ENCODE data around the gene EVPL.
A peak's percentile ranks its signal among the peaks of the same experiment; 100 is the strongest.

The EVPL gene

GRCh38 chr17:76019833-76020467 is 7.2 kb downstream of the EVPL start:
- Mint-ChIP-seq H3K36me3 (ENCODE audit: insufficient read depth) (no peaks in the 10 kb centered on the region), H3K4me3 (no peak overlapping the region), H3K4me1 (ENCODE audit: low read depth in 2 of 2) (no peaks in the 10 kb centered on the region), H3K9me3 (no peaks in the 10 kb centered on the region), H3K27me3 (no peaks in the 10 kb centered on the region), H3K27ac (peak overlapping the region in 1 of 2 donors; percentile 31)
- DNase-seq (no peak), ATAC-seq (replicated peaks) (no peak)

- no peak overlapping the region for H3K4me3 Mint-ChIP-seq
- H3K27ac Mint-ChIP-seq: peak overlapping the region in 1 of 2 donors; percentile 25
- no peak for ATAC-seq (replicated peaks)
- no peak for DNase-seq
- no peaks in the 10 kb centered on the region for H3K9me3 Mint-ChIP-seq
- peaks cover 6% of the 10 kb centered on the region in 2 donors for H3K4me1 Mint-ChIP-seq (ENCODE audit: low read depth in 2 of 2)
- no peaks in the 10 kb centered on the region for H3K36me3 Mint-ChIP-seq (ENCODE audit: insufficient read depth)
- no peaks in the 10 kb centered on the region for H3K27me3 Mint-ChIP-seq
Measured at GRCh38 chr17:76018801-76019200, 8.3 kb downstream of the EVPL start.

- Mint-ChIP-seq H3K4me1 (ENCODE audit: low read depth in 2 of 2) (peaks cover 6% of the 10 kb centered on the region in 2 donors), H3K27ac (peak overlapping the region in 1 of 2 donors; percentile 25), H3K9me3 (no peaks in the 10 kb centered on the region), H3K27me3 (no peaks in the 10 kb centered on the region), H3K4me3 (no peak overlapping the region), H3K36me3 (ENCODE audit: insufficient read depth) (no peaks in the 10 kb centered on the region)
- ATAC-seq (replicated peaks) (no peak), DNase-seq (no peak)
Measured at GRCh38 chr17:76018340-76018680, 8.8 kb downstream of the EVPL start.

GRCh38 chr17:76017481-76018339 is 9.4 kb downstream of the EVPL start:
- ATAC-seq (replicated peaks) (no peak), DNase-seq (no peak)
- no peaks in the 10 kb centered on the region for H3K9me3 Mint-ChIP-seq
- no peaks in the 10 kb centered on the region for H3K27me3 Mint-ChIP-seq
- H3K4me3 Mint-ChIP-seq: no peak overlapping the region
- peaks cover 6% of the 10 kb centered on the region in 2 donors for H3K4me1 Mint-ChIP-seq (ENCODE audit: low read depth in 2 of 2)
- H3K36me3 Mint-ChIP-seq (ENCODE audit: insufficient read depth): no peaks in the 10 kb centered on the region
- no peak overlapping the region for H3K27ac Mint-ChIP-seq

GRCh38 chr17:76014925-76015261 is 12.2 kb downstream of the EVPL start:
- Mint-ChIP-seq H3K4me3 (no peak overlapping the region), H3K4me1 (ENCODE audit: low read depth in 2 of 2) (peaks cover 6% of the 10 kb centered on the region in 2 donors), H3K36me3 (ENCODE audit: insufficient read depth) (no peaks in the 10 kb centered on the region), H3K27me3 (no peaks in the 10 kb centered on the region), H3K9me3 (no peaks in the 10 kb centered on the region), H3K27ac (no peak overlapping the region)
- ATAC-seq (replicated peaks) (no peak), DNase-seq (no peak)

- DNase-seq (peak; percentile 70 to 71 (median 71)), ATAC-seq (replicated peaks) (peak; percentile 99)
- H3K4me3 Mint-ChIP-seq: no peak overlapping the region
- H3K27ac Mint-ChIP-seq: peak overlapping the region in 1 of 2 donors; percentile 83
- peaks cover 6% of the 10 kb centered on the region in 2 donors for H3K4me1 Mint-ChIP-seq (ENCODE audit: low read depth in 2 of 2)
- H3K9me3 Mint-ChIP-seq: no peaks in the 10 kb centered on the region
- H3K27me3 Mint-ChIP-seq: no peaks in the 10 kb centered on the region
- H3K36me3 Mint-ChIP-seq (ENCODE audit: insufficient read depth): no peaks in the 10 kb centered on the region
Measured at GRCh38 chr17:76014100-76014924, 12.8 kb downstream of the EVPL start.

- no peaks in the 10 kb centered on the region for H3K27me3 Mint-ChIP-seq
- H3K4me3 Mint-ChIP-seq: no peak overlapping the region
- no peaks in the 10 kb centered on the region for H3K36me3 Mint-ChIP-seq (ENCODE audit: insufficient read depth)
- peak overlapping the region in 1 of 2 donors; percentile 83 for H3K27ac Mint-ChIP-seq
- H3K4me1 Mint-ChIP-seq (ENCODE audit: low read depth in 2 of 2): peaks cover 6% of the 10 kb centered on the region in 2 donors
- DNase-seq (no peak), ATAC-seq (replicated peaks) (no peak)
- no peaks in the 10 kb centered on the region for H3K9me3 Mint-ChIP-seq
Measured at GRCh38 chr17:76013377-76013932, 13.7 kb downstream of the EVPL start.

GRCh38 chr17:76011951-76012350 is 15.2 kb downstream of the EVPL start:
- H3K36me3 Mint-ChIP-seq (ENCODE audit: insufficient read depth): no peaks in the 10 kb centered on the region
- peaks cover 6% of the 10 kb centered on the region in 2 donors for H3K4me1 Mint-ChIP-seq (ENCODE audit: low read depth in 2 of 2)
- no peaks in the 10 kb centered on the region for H3K27me3 Mint-ChIP-seq
- DNase-seq (no peak), ATAC-seq (replicated peaks) (no peak)
- no peak overlapping the region for H3K27ac Mint-ChIP-seq
- no peak overlapping the region for H3K4me3 Mint-ChIP-seq
- no peaks in the 10 kb centered on the region for H3K9me3 Mint-ChIP-seq

- no peak for ATAC-seq (replicated peaks)
- H3K9me3 Mint-ChIP-seq: no peaks in the 10 kb centered on the region
- H3K4me3 Mint-ChIP-seq: no peak overlapping the region
- no peaks in the 10 kb centered on the region for H3K27me3 Mint-ChIP-seq
- H3K4me1 Mint-ChIP-seq (ENCODE audit: low read depth in 2 of 2): peaks cover 6 to 10% of the 10 kb centered on the region in 2 donors
- no peaks in the 10 kb centered on the region for H3K36me3 Mint-ChIP-seq (ENCODE audit: insufficient read depth)
- DNase-seq: no peak
- H3K27ac Mint-ChIP-seq: no peak overlapping the region
Measured at GRCh38 chr17:76009969-76010661, 17.0 kb downstream of the EVPL start.

- ATAC-seq (replicated peaks): no peak
- no peaks in the 10 kb centered on the region for H3K27me3 Mint-ChIP-seq
- H3K27ac Mint-ChIP-seq: no peak overlapping the region
- peaks cover 5 to 10% of the 10 kb centered on the region in 2 donors for H3K4me1 Mint-ChIP-seq (ENCODE audit: low read depth in 2 of 2)
- H3K36me3 Mint-ChIP-seq (ENCODE audit: insufficient read depth): no peaks in the 10 kb centered on the region
- DNase-seq: no peak
- H3K4me3 Mint-ChIP-seq: no peak overlapping the region
- no peaks in the 10 kb centered on the region for H3K9me3 Mint-ChIP-seq
Measured at GRCh38 chr17:76009447-76009846, 17.7 kb downstream of the EVPL start.

GRCh38 chr17:76008630-76009425 is 18.3 kb downstream of the EVPL start:
- H3K27me3 Mint-ChIP-seq: no peaks in the 10 kb centered on the region
- DNase-seq (no peak), ATAC-seq (replicated peaks) (no peak)
- peaks cover under 1% of the 10 kb centered on the region for H3K36me3 Mint-ChIP-seq (ENCODE audit: insufficient read depth)
- no peaks in the 10 kb centered on the region for H3K9me3 Mint-ChIP-seq
- peaks cover 0 to 4% of the 10 kb centered on the region in 2 donors for H3K4me1 Mint-ChIP-seq (ENCODE audit: low read depth in 2 of 2)
- no peak overlapping the region for H3K4me3 Mint-ChIP-seq
- H3K27ac Mint-ChIP-seq: no peak overlapping the region

GRCh38 chr17:76008208-76008607 is 18.9 kb downstream of the EVPL start:
- no peaks in the 10 kb centered on the region for H3K9me3 Mint-ChIP-seq
- peaks cover 0 to 4% of the 10 kb centered on the region in 2 donors for H3K4me1 Mint-ChIP-seq (ENCODE audit: low read depth in 2 of 2)
- no peak overlapping the region for H3K27ac Mint-ChIP-seq
- no peaks in the 10 kb centered on the region for H3K27me3 Mint-ChIP-seq
- ATAC-seq (replicated peaks) (no peak), DNase-seq (no peak)
- H3K36me3 Mint-ChIP-seq (ENCODE audit: insufficient read depth): peaks cover 5% of the 10 kb centered on the region
- no peak overlapping the region for H3K4me3 Mint-ChIP-seq

All from effector memory CD8-positive, alpha-beta T cell (primary cell).